Activated CD8-positive, alpha-beta memory T cell treated with anti-CD3 and anti-CD28 coated beads, Interleukin-2, amount 50 U/mL, for 24 hours (primary cell): ENCODE data around the gene MAX.

Experiments used
- DNase-seq: peaks from one replicate; pipeline ENCODE4 v3.0.0-alpha.2; 2020; ENCODE audit errors: extremely low read depth

The MAX gene

GRCh38 chr14:65072937-65073336 lies 29.4 kb downstream of the MAX start:
- DNase-seq, result no peak

- no peak for DNase-seq
Observed at GRCh38 chr14:65072256-65072655, 30.1 kb downstream of the MAX start.

- no peak for DNase-seq
Observed at GRCh38 chr14:65071544-65071943, 30.8 kb downstream of the MAX start.

- no peak for DNase-seq
Observed at GRCh38 chr14:65070471-65070976, 31.8 kb downstream of the MAX start.

GRCh38 chr14:65069874-65070413 lies 32.4 kb downstream of the MAX start:
- DNase-seq, result no peak

- DNase-seq, result no peak
Observed at GRCh38 chr14:65065719-65066118, 36.6 kb downstream of the MAX start.

GRCh38 chr14:65062096-65063075 lies 39.9 kb downstream of the MAX start:
- no peak for DNase-seq

GRCh38 chr14:65057695-65058094 lies 44.6 kb downstream of the MAX start:
- DNase-seq, result no peak

- no peak for DNase-seq
Observed at GRCh38 chr14:65054471-65055085, 47.7 kb downstream of the MAX start.

- DNase-seq, result no peak
Observed at GRCh38 chr14:65053466-65053865, 48.9 kb downstream of the MAX start.

GRCh38 chr14:65052832-65053231 lies 49.5 kb downstream of the MAX start:
- no peak for DNase-seq

GRCh38 chr14:65045709-65046108 lies 56.6 kb downstream of the MAX start:
- DNase-seq, result no peak

- no peak for DNase-seq
Observed at GRCh38 chr14:65045006-65045405, 57.3 kb downstream of the MAX start.

GRCh38 chr14:65044596-65044959 lies 57.7 kb downstream of the MAX start:
- no peak for DNase-seq

GRCh38 chr14:65043893-65044595 lies 58.3 kb downstream of the MAX start:
- no peak for DNase-seq

GRCh38 chr14:65042731-65043372 lies 59.5 kb downstream of the MAX start:
- no peak for DNase-seq

GRCh38 chr14:65042296-65042695 lies 60.0 kb downstream of the MAX start:
- no peak for DNase-seq

GRCh38 chr14:65041434-65041915 lies 60.8 kb downstream of the MAX start:
- DNase-seq, result no peak

- no peak for DNase-seq
Observed at GRCh38 chr14:65040666-65041433, 61.5 kb downstream of the MAX start.

GRCh38 chr14:65038966-65039365 lies 63.4 kb downstream of the MAX start:
- DNase-seq, result no peak

- DNase-seq, result no peak
Observed at GRCh38 chr14:65035049-65035448, 67.3 kb downstream of the MAX start.
